ENCODE results near the gene GSTP1. TPM values are rescaled to one million over a fixed set of nuclear protein-coding genes. Genes with fewer than 3 reads are reported as not detected.

GSTP1 gene
- total and polyA plus RNA-seq, 9 of the 15 experiments (the other 6 are each of a cell fraction or from before 2014, with no cell fraction given) = 592 to 2,150 (median 1,204) TPM

- TF ChIP-seq, protein P1, sequence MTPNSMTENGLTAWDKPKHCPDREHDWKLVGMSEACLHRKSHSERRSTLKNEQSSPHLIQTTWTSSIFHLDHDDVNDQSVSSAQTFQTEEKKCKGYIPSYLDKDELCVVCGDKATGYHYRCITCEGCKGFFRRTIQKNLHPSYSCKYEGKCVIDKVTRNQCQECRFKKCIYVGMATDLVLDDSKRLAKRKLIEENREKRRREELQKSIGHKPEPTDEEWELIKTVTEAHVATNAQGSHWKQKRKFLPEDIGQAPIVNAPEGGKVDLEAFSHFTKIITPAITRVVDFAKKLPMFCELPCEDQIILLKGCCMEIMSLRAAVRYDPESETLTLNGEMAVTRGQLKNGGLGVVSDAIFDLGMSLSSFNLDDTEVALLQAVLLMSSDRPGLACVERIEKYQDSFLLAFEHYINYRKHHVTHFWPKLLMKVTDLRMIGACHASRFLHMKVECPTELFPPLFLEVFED (CRISPR knock-in tag; conservative IDR thresholded peaks at IDR 0.05) = no peak
- peak; percentile 89; the same call in 1 of the 2 replicates for TF ChIP-seq POLR2AphosphoS5 (IDR thresholded peaks at IDR 0.05; ENCODE audit: control insufficient read depth, insufficient read depth, low read depth, low read length)
- TF ChIP-seq NONO (IDR thresholded peaks at IDR 0.05; ENCODE audit: low read depth in 2 of 2, low read length in 1 of 2) = peak; percentile 84 to 97; a peak in 3 of 4 replicates
- no peak for TF ChIP-seq ELF2 (CRISPR knock-in tag; IDR thresholded peaks at IDR 0.05)
- TF ChIP-seq DDX20 (tag; IDR thresholded peaks at IDR 0.05; ENCODE audit: low read depth) = no peak
- TF ChIP-seq YBX1 (IDR thresholded peaks at IDR 0.05) = no peak
- peak; percentile 38; the same call in 1 of the 2 replicates for TF ChIP-seq E2F3 (CRISPR knock-in tag; IDR thresholded peaks at IDR 0.05)
- TF ChIP-seq FOXP1 (CRISPR knock-in tag; IDR thresholded peaks at IDR 0.05) = peak; percentile 94
- no peak for TF ChIP-seq NCOA2 (IDR thresholded peaks at IDR 0.05; ENCODE audit: partially characterized antibody in 2 of 2)
- no peak for TF ChIP-seq JUN (IDR thresholded peaks at IDR 0.05; ENCODE audit: borderline replicate concordance, low read depth, low read length)
- no peak for TF ChIP-seq JUN (CRISPR knock-in tag; IDR thresholded peaks at IDR 0.05; ENCODE audit: borderline replicate concordance)
- TF ChIP-seq MCM2 (IDR thresholded peaks at IDR 0.05; ENCODE audit: low read depth) = no peak
- TF ChIP-seq ZNF384 (IDR thresholded peaks at IDR 0.05; ENCODE audit: low read depth, low read length) = peak; percentile 11; the same call in 1 of the 2 replicates
- TF ChIP-seq MCM5 (IDR thresholded peaks at IDR 0.05; ENCODE audit: low read depth) = no peak
- TF ChIP-seq SMARCB1 (IDR thresholded peaks at IDR 0.05; ENCODE audit: insufficient read length, low read depth) = no peak
- TF ChIP-seq CREB3L1 (IDR thresholded peaks at IDR 0.05; ENCODE audit: borderline replicate concordance, low read depth) = peak; percentile 36
- no peak for TF ChIP-seq STAT5B (CRISPR knock-in tag; IDR thresholded peaks at IDR 0.05)
- TF ChIP-seq CBFA2T3 (IDR thresholded peaks at IDR 0.05) = no peak
- TF ChIP-seq ZZZ3 (IDR thresholded peaks at IDR 0.05) = no peak
- no peak for TF ChIP-seq GATA2 (CRISPR knock-in tag; IDR thresholded peaks at IDR 0.05)
- no peak for TF ChIP-seq ZBTB8A (IDR thresholded peaks at IDR 0.05; ENCODE audit: partially characterized antibody)
- no peak for TF ChIP-seq DACH1 (IDR thresholded peaks at IDR 0.05; ENCODE audit: partially characterized antibody)
- peak; percentile 32; the same call in 1 of the 2 replicates for TF ChIP-seq DEAF1 (CRISPR knock-in tag; IDR thresholded peaks at IDR 0.05)
- TF ChIP-seq L3MBTL2 (IDR thresholded peaks at IDR 0.05) = peak; percentile 88
Measured at GRCh38 chr11:67583247-67584204, at the start of gene GSTP1 (continued).
